Panc1 (cell line): ENCODE data around the gene FAR2.

Source experiments
- TF ChIP-seq, protein P1 (sequence below): fragments of 450-650 bp; IDR thresholded peaks from 2 replicates; pipeline ENCODE4 v1.5.1; 2017; ENCODE audit warnings: mild to moderate bottlenecking
- TF ChIP-seq, protein P2 (sequence below), 2 experiments: IDR thresholded peaks; 2 replicates each; pipeline ENCODE4 v1.6.1; 2011 to 2012; ENCODE audit warnings: low read depth in 2 of 2, control low read depth in 1 of 2, low read length in 1 of 2, mild to moderate bottlenecking in 1 of 2, moderate library complexity in 1 of 2; ENCODE audit not compliant: insufficient read depth in 1 of 2

DNA sequence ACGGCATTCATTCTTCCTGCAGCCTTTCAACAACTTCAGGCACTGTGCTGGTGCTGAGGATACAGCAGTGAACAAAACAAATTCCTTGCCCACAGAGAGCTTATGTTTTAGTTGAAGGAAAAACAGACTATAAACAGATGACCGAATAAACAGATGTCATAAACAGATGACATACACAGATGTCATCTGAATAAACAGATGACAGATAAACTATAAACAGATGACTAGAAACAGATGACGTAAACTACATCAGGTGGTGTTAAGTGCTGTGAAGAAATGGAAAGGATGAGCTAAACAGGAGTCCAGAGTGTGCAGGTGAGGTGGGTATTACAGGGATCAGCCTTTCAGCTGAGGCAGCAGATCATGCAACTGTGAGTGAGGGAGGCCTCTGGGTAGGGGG lies 80.9 kb downstream of the FAR2 start:
- TF ChIP-seq, protein P1, sequence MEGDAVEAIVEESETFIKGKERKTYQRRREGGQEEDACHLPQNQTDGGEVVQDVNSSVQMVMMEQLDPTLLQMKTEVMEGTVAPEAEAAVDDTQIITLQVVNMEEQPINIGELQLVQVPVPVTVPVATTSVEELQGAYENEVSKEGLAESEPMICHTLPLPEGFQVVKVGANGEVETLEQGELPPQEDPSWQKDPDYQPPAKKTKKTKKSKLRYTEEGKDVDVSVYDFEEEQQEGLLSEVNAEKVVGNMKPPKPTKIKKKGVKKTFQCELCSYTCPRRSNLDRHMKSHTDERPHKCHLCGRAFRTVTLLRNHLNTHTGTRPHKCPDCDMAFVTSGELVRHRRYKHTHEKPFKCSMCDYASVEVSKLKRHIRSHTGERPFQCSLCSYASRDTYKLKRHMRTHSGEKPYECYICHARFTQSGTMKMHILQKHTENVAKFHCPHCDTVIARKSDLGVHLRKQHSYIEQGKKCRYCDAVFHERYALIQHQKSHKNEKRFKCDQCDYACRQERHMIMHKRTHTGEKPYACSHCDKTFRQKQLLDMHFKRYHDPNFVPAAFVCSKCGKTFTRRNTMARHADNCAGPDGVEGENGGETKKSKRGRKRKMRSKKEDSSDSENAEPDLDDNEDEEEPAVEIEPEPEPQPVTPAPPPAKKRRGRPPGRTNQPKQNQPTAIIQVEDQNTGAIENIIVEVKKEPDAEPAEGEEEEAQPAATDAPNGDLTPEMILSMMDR, result no peak
- TF ChIP-seq, protein P2, sequence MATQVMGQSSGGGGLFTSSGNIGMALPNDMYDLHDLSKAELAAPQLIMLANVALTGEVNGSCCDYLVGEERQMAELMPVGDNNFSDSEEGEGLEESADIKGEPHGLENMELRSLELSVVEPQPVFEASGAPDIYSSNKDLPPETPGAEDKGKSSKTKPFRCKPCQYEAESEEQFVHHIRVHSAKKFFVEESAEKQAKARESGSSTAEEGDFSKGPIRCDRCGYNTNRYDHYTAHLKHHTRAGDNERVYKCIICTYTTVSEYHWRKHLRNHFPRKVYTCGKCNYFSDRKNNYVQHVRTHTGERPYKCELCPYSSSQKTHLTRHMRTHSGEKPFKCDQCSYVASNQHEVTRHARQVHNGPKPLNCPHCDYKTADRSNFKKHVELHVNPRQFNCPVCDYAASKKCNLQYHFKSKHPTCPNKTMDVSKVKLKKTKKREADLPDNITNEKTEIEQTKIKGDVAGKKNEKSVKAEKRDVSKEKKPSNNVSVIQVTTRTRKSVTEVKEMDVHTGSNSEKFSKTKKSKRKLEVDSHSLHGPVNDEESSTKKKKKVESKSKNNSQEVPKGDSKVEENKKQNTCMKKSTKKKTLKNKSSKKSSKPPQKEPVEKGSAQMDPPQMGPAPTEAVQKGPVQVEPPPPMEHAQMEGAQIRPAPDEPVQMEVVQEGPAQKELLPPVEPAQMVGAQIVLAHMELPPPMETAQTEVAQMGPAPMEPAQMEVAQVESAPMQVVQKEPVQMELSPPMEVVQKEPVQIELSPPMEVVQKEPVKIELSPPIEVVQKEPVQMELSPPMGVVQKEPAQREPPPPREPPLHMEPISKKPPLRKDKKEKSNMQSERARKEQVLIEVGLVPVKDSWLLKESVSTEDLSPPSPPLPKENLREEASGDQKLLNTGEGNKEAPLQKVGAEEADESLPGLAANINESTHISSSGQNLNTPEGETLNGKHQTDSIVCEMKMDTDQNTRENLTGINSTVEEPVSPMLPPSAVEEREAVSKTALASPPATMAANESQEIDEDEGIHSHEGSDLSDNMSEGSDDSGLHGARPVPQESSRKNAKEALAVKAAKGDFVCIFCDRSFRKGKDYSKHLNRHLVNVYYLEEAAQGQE (IDR thresholded peaks at IDR 0.05; ENCODE audit: insufficient read depth in 1 of 2, low read depth in 2 of 2, low read length in 1 of 2), result no peak
